ENCODE measurements around the gene SLC37A1. TPM values are rescaled to one million over a fixed set of nuclear protein-coding genes. Genes with fewer than 3 reads are reported as not detected.

Gene SLC37A1
- polyA plus RNA-seq, 1 experiment = 0.88 TPM

- POLR2A ChIA-PET = no interaction called here
- TF ChIP-seq CTCF (IDR thresholded peaks at IDR 0.05; ENCODE audit: insufficient read depth, low read depth, low read length) = no peak
- H3K4me3 ChIP-seq (ENCODE audit: low read depth, low read length) = no peak overlapping the region
- H3K36me3 ChIP-seq (ENCODE audit: control insufficient read depth, insufficient read depth, low read length) = no peaks in the 10 kb centered on the region
- peaks cover 4% of the 10 kb centered on the region for H3K27me3 ChIP-seq (ENCODE audit: control insufficient read depth, insufficient read depth, low read length)
- DNase-seq (ENCODE audit: low read depth) = no peak
- CTCF ChIA-PET = no interaction called here
Observed at GRCh38 chr21:42489991-42490390, 23.7 kb upstream of the SLC37A1 start.

- no peaks in the 10 kb centered on the region for H3K36me3 ChIP-seq (ENCODE audit: control insufficient read depth, insufficient read depth, low read length)
- peaks cover 5% of the 10 kb centered on the region for H3K27me3 ChIP-seq (ENCODE audit: control insufficient read depth, insufficient read depth, low read length)
- ChIA-PET POLR2A (interaction anchor here (0.6 kb wide), 1 partner anchor 1529 kb away, joined by 3 read pairs; no protein-coding TSS in a partner anchor), CTCF (no interaction called here)
- H3K4me3 ChIP-seq (ENCODE audit: low read depth, low read length) = no peak overlapping the region
- no peak for TF ChIP-seq CTCF (IDR thresholded peaks at IDR 0.05; ENCODE audit: insufficient read depth, low read depth, low read length)
- DNase-seq (ENCODE audit: low read depth) = no peak
Observed at GRCh38 chr21:42490720-42491119, 22.9 kb upstream of the SLC37A1 start.

GRCh38 chr21:42491328-42491727 is 22.3 kb upstream of the SLC37A1 start:
- no peak for TF ChIP-seq CTCF (IDR thresholded peaks at IDR 0.05; ENCODE audit: insufficient read depth, low read depth, low read length)
- H3K27me3 ChIP-seq (ENCODE audit: control insufficient read depth, insufficient read depth, low read length) = peaks cover 3% of the 10 kb centered on the region
- ChIA-PET CTCF (no interaction called here), POLR2A (no interaction called here)
- DNase-seq (ENCODE audit: low read depth) = no peak
- H3K4me3 ChIP-seq (ENCODE audit: low read depth, low read length) = no peak overlapping the region
- H3K36me3 ChIP-seq (ENCODE audit: control insufficient read depth, insufficient read depth, low read length) = no peaks in the 10 kb centered on the region

- no peak for TF ChIP-seq CTCF (IDR thresholded peaks at IDR 0.05; ENCODE audit: insufficient read depth, low read depth, low read length)
- CTCF ChIA-PET = no interaction called here
Observed at GRCh38 chr21:42492201-42492600, 21.5 kb upstream of the SLC37A1 start.

GRCh38 chr21:42493109-42494060 is 20.3 kb upstream of the SLC37A1 start:
- no peak for DNase-seq (ENCODE audit: low read depth)
- H3K27me3 ChIP-seq (ENCODE audit: control insufficient read depth, insufficient read depth, low read length) = peaks cover 3% of the 10 kb centered on the region
- ChIA-PET POLR2A (no interaction called here), CTCF (no interaction called here)
- H3K36me3 ChIP-seq (ENCODE audit: control insufficient read depth, insufficient read depth, low read length) = no peaks in the 10 kb centered on the region
- TF ChIP-seq CTCF (IDR thresholded peaks at IDR 0.05; ENCODE audit: insufficient read depth, low read depth, low read length) = no peak
- no peak overlapping the region for H3K4me3 ChIP-seq (ENCODE audit: low read depth, low read length)

More at GRCh38 chr21:42492201-42492600, 21.5 kb upstream of the SLC37A1 start:
- no peaks in the 10 kb centered on the region for H3K36me3 ChIP-seq (ENCODE audit: control insufficient read depth, insufficient read depth, low read length)
- H3K27me3 ChIP-seq (ENCODE audit: control insufficient read depth, insufficient read depth, low read length) = peaks cover 3% of the 10 kb centered on the region
- no peak overlapping the region for H3K4me3 ChIP-seq (ENCODE audit: low read depth, low read length)
- POLR2A ChIA-PET = no interaction called here
- DNase-seq (ENCODE audit: low read depth) = no peak

All from BJ (cell line).